Measurements from ENCODE around the gene PTGS1.

DNA sequence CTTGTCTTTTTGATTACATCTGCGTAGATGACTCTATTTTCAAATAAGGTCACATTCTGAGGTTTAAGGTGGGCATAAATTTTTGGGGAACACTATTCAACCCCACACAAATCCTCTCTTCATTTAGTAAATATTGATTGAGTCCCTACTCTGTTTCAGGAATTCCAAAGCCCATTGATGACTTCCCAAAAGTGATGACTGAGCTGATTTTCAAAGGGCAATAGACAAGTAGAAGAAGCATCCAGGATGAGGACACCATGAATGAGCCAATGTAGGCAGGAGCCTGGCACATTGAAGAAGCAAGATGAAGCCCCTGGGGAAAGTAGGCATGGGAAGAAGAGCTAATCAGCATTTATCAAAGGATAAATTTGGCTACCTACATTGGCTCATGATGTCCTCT lies 71.7 kb downstream of the PTGS1 start:
- TF ChIP-seq, protein P1, sequence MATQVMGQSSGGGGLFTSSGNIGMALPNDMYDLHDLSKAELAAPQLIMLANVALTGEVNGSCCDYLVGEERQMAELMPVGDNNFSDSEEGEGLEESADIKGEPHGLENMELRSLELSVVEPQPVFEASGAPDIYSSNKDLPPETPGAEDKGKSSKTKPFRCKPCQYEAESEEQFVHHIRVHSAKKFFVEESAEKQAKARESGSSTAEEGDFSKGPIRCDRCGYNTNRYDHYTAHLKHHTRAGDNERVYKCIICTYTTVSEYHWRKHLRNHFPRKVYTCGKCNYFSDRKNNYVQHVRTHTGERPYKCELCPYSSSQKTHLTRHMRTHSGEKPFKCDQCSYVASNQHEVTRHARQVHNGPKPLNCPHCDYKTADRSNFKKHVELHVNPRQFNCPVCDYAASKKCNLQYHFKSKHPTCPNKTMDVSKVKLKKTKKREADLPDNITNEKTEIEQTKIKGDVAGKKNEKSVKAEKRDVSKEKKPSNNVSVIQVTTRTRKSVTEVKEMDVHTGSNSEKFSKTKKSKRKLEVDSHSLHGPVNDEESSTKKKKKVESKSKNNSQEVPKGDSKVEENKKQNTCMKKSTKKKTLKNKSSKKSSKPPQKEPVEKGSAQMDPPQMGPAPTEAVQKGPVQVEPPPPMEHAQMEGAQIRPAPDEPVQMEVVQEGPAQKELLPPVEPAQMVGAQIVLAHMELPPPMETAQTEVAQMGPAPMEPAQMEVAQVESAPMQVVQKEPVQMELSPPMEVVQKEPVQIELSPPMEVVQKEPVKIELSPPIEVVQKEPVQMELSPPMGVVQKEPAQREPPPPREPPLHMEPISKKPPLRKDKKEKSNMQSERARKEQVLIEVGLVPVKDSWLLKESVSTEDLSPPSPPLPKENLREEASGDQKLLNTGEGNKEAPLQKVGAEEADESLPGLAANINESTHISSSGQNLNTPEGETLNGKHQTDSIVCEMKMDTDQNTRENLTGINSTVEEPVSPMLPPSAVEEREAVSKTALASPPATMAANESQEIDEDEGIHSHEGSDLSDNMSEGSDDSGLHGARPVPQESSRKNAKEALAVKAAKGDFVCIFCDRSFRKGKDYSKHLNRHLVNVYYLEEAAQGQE (IDR thresholded peaks at IDR 0.05; ENCODE audit: low read depth, low read length), result no peak
- TF ChIP-seq YY1 (IDR thresholded peaks at IDR 0.05; ENCODE audit: low read depth) (no peak), EZH2phosphoT487 (IDR thresholded peaks at IDR 0.05; ENCODE audit: borderline replicate concordance, low read depth) (no peak), FOSL2 (IDR thresholded peaks at IDR 0.05; ENCODE audit: borderline replicate concordance, low read depth) (no peak)
- TF ChIP-seq, protein P2, sequence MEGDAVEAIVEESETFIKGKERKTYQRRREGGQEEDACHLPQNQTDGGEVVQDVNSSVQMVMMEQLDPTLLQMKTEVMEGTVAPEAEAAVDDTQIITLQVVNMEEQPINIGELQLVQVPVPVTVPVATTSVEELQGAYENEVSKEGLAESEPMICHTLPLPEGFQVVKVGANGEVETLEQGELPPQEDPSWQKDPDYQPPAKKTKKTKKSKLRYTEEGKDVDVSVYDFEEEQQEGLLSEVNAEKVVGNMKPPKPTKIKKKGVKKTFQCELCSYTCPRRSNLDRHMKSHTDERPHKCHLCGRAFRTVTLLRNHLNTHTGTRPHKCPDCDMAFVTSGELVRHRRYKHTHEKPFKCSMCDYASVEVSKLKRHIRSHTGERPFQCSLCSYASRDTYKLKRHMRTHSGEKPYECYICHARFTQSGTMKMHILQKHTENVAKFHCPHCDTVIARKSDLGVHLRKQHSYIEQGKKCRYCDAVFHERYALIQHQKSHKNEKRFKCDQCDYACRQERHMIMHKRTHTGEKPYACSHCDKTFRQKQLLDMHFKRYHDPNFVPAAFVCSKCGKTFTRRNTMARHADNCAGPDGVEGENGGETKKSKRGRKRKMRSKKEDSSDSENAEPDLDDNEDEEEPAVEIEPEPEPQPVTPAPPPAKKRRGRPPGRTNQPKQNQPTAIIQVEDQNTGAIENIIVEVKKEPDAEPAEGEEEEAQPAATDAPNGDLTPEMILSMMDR (IDR thresholded peaks at IDR 0.05), result no peak
- TF ChIP-seq, protein P3, sequence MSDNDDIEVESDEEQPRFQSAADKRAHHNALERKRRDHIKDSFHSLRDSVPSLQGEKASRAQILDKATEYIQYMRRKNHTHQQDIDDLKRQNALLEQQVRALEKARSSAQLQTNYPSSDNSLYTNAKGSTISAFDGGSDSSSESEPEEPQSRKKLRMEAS (IDR thresholded peaks at IDR 0.05; ENCODE audit: low read depth), result no peak
